HCT116 (cell line): ENCODE data around the gene CCDC201. TPM values are rescaled to one million over a fixed set of nuclear protein-coding genes. Genes with fewer than 3 reads are reported as not detected.

Experiments
- ATAC-seq: fragments of 200-7000 bp; cut with Tn5 transposase; 2 replicates; pipeline ENCODE4 v1.9.1; 2020; ENCODE audit warnings: mild to moderate bottlenecking, moderate library complexity
- BruUV-seq: library from RNA; stranded (reverse); fragments of 400-500 nt; replicated peaks from 2 replicates; lab custom pipeline; 2021; lab: Mats Ljungman, UMichigan
- CTCF ChIA-PET: fragments of 300-600 bp; sonication (Branson Sonifier 250); formaldehyde crosslinking; loops from one replicate; lab custom pipeline; 2021; ENCODE audit warnings: antibody characterized with exemption; lab: Charles Lee
- POLR2A ChIA-PET: fragments of 300-600, 350-600 bp; sonication (Branson Sonifier 250); formaldehyde crosslinking; loops from one replicate; lab custom pipeline; 2021; ENCODE audit warnings: antibody characterized with exemption; lab: Charles Lee
- RAD21 ChIA-PET, 2 experiments: fragments of 300-600 bp; sonication (Branson Sonifier 250); formaldehyde crosslinking; loops; one replicate each; lab custom pipeline; 2023; ENCODE audit warnings: low total read pairs in 2 of 2; ENCODE audit not compliant: uncharacterized antibody in 2 of 2, unreplicated experiment in 2 of 2, low non-redundant PET in 1 of 2; lab: Charles Lee
- DNase-seq: peaks from one replicate; pipeline ENCODE4 v3.0.0-alpha.2; 2010; ENCODE audit warnings: low read depth, low spot score
- H2AFZ ChIP-seq: fragments of 200-600 bp; shearing (Covaris generic), sonication (generic); 2 replicates; pipeline ENCODE4 v1.6.1; 2017; ENCODE audit warnings: low read depth, mixed run types, mixed read lengths, antibody characterized with exemption, low read length; ENCODE audit not compliant: poor library complexity, severe bottlenecking
- H3K27ac ChIP-seq: 2 replicates; pipeline ENCODE4 v1.5.1; 2012; ENCODE audit warnings: low read depth, low read length
- H3K27me3 ChIP-seq: fragments of 200-600 bp; sonication (generic); 2 replicates; pipeline ENCODE4 v1.6.1; 2016; ENCODE audit warnings: mixed run types, low read length, mixed read lengths; ENCODE audit not compliant: insufficient read depth
- H3K36me3 ChIP-seq, 2 experiments: fragments of 200-500 bp in 1 of 2; fragments of 200-600 bp in 1 of 2; sonication (Bioruptor generic) in 1 of 2; sonication (generic) in 1 of 2; 2 replicates each; pipeline versions ENCODE4 v1.5.1 to v1.6.1; 2014 to 2016; ENCODE audit warnings: low read length in 2 of 2, inconsistent platforms in 1 of 2, mixed read lengths in 1 of 2, mixed run types in 1 of 2; ENCODE audit not compliant: insufficient read depth in 2 of 2, control insufficient read depth in 1 of 2
- H3K4me1 ChIP-seq, 2 experiments: fragments of 200-600 bp in 1 of 2; sonication (generic) in 1 of 2; 2 replicates each; pipeline versions ENCODE4 v1.5.1 to v1.6.1; 2012 to 2017; ENCODE audit warnings: low read length in 2 of 2, inconsistent platforms in 1 of 2, mild to moderate bottlenecking in 1 of 2, mixed read lengths in 1 of 2, mixed run types in 1 of 2, moderate library complexity in 1 of 2; ENCODE audit not compliant: insufficient read depth in 2 of 2, control insufficient read depth in 1 of 2
- H3K4me2 ChIP-seq: fragments of 200-600 bp; sonication (generic); 2 replicates; pipeline ENCODE4 v1.6.1; 2017; ENCODE audit warnings: mixed run types, low read length, mixed read lengths
- H3K4me3 ChIP-seq, 2 experiments: fragments of 200-600 bp in 1 of 2; sonication (generic) in 1 of 2; replicated peaks in 1 of 2; 2 replicates each; pipeline ENCODE4 v1.5.1; 2011 to 2016; ENCODE audit warnings: low read length in 2 of 2, control low read depth in 1 of 2, low read depth in 1 of 2, mild to moderate bottlenecking in 1 of 2, mixed read lengths in 1 of 2, mixed run types in 1 of 2
- H3K79me2 ChIP-seq: fragments of 200-600 bp; sonication (generic); 2 replicates; pipeline ENCODE4 v1.6.1; 2017; ENCODE audit warnings: mild to moderate bottlenecking, mixed run types, low read length, moderate library complexity, mixed read lengths; ENCODE audit not compliant: insufficient read depth
- H3K9ac ChIP-seq: fragments of 200-600 bp; sonication (generic); 2 replicates; pipeline ENCODE4 v1.6.1; 2016; ENCODE audit warnings: low read length, mixed read lengths
- H3K9me2 ChIP-seq: fragments of 200-600 bp; sonication (generic), shearing (Covaris generic); 2 replicates; pipeline ENCODE4 v1.6.1; 2017; ENCODE audit warnings: mixed run types, mild to moderate bottlenecking, moderate library complexity; ENCODE audit not compliant: insufficient read depth
- H3K9me3 ChIP-seq, 2 experiments: fragments of 200-500 bp in 1 of 2; fragments of 200-600 bp in 1 of 2; sonication (Bioruptor generic) in 1 of 2; sonication (generic) in 1 of 2; 2 replicates each; pipeline ENCODE4 v1.6.1; 2014 to 2017; ENCODE audit warnings: low read length in 2 of 2, mixed read lengths in 2 of 2, inconsistent platforms in 1 of 2, low read depth in 1 of 2, mild to moderate bottlenecking in 1 of 2, mixed run types in 1 of 2, moderate library complexity in 1 of 2; ENCODE audit not compliant: control insufficient read depth in 1 of 2, insufficient read depth in 1 of 2
- H4K20me1 ChIP-seq: fragments of 200-600 bp; sonication (generic), shearing (Covaris generic); 2 replicates; pipeline ENCODE4 v1.6.1; 2017; ENCODE audit warnings: mixed run types, mild to moderate bottlenecking, moderate library complexity; ENCODE audit not compliant: insufficient read depth
- CEBPB ChIP-seq: IDR thresholded peaks from 2 replicates; pipeline ENCODE4 v1.6.1; 2012; ENCODE audit warnings: low read depth
- ELF1 ChIP-seq: IDR thresholded peaks from 2 replicates; pipeline ENCODE4 v1.6.1; 2012; ENCODE audit warnings: low read depth, borderline replicate concordance
- POLR2A ChIP-seq: IDR thresholded peaks from 2 replicates; pipeline ENCODE4 v1.7.0; 2011; ENCODE audit warnings: borderline replicate concordance; ENCODE audit not compliant: insufficient read depth, insufficient read length; ENCODE audit errors: extremely low read depth
- POLR2AphosphoS5 ChIP-seq: IDR thresholded peaks from 2 replicates; pipeline ENCODE4 v1.6.1; 2011; ENCODE audit warnings: mild to moderate bottlenecking, low read depth, low read length, moderate library complexity
- RAD21 ChIP-seq: IDR thresholded peaks from 2 replicates; pipeline ENCODE4 v1.6.1; 2012; ENCODE audit warnings: low read depth, mild to moderate bottlenecking
- SRF ChIP-seq: IDR thresholded peaks from 2 replicates; pipeline ENCODE4 v1.6.1; 2012; ENCODE audit warnings: low read depth
- intact Hi-C: fragments of 100-400 bp; cut with micrococcal nuclease; formaldehyde crosslinking; loops from 2 replicates; pipeline ENCODE4 v1.10.0; 2022
- total RNA-seq: library from RNA; stranded (reverse); gene quantifications from one replicate; pipeline ENCODE4 v1.2.1, GENCODE V29; 2021; ENCODE audit not compliant: unreplicated experiment
- TF ChIP-seq, protein P1 (sequence below): IDR thresholded peaks from 2 replicates; pipeline ENCODE4 v1.6.1; 2012
- TF ChIP-seq, protein P2 (sequence below): IDR thresholded peaks from 2 replicates; pipeline ENCODE4 v1.6.1; 2012; ENCODE audit warnings: low read depth
- TF ChIP-seq, protein P3 (sequence below): IDR thresholded peaks from 2 replicates; pipeline ENCODE4 v1.6.1; 2012

CCDC201 gene
- total RNA-seq, 1 experiment from 2014 or later = not detected

DNA sequence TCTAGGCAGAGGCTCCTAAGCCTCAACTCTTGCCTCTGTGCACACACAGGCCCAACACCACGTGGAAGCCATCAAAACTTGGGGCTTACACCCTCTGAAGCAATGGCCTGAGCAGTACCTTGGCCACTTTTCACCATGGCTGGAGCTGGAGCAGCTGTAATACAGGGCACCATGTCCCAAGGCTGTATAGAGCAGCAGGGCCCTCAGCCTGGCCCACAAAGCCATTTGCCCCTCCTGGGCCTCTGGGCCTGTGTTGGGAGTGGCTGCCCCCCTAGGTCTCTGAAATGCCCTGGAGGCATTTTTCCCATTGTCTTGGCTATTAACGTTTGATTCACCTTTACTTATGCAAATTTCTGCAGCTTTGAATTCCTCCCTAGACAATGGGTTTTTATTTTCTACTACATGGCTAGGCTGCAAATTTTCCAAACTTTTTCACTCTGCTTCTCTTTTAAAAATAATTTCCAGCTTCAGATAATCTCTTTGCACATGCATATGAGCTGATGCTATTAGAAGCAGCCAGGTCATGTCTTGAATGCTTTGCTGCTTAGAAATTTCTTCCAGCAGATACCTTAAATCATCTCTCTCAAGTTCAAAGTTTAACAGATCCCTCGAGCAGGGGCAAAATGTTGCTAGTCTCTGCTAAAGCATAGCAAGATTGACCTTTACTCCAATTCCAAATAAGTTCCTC, 5.7 kb upstream of the CCDC201 start:
- H3K27me3 ChIP-seq = no peaks in the 10 kb centered on the region
- ChIA-PET RAD21 (no interaction called here), CTCF (no interaction called here)
- no peak overlapping the region for H3K4me3 ChIP-seq
- no peaks in the 10 kb centered on the region for H3K79me2 ChIP-seq
- H3K9ac ChIP-seq = no peak overlapping the region
- H3K4me1 ChIP-seq = peaks cover 0 to 13% of the 10 kb centered on the region in 2 experiments; a peak in 2 of 4 replicates
- no peaks in the 10 kb centered on the region for H3K9me2 ChIP-seq
- H3K36me3 ChIP-seq = no peaks in the 10 kb centered on the region
- no peak for DNase-seq
- no peak for TF ChIP-seq RAD21
- no peak for TF ChIP-seq CEBPB
- no peak for TF ChIP-seq POLR2A
- TF ChIP-seq, all 23 proteins: peak for 0
- ATAC-seq = no peak
- Histone ChIP-seq H2AFZ (no peak overlapping the region), H3K27ac (no peak overlapping the region), H4K20me1 (no peaks in the 10 kb centered on the region), H3K4me2 (no peak overlapping the region), H3K9me3 (no peaks in the 10 kb centered on the region)
- intact Hi-C loops = no loop called here
- no TSS peak for BruUV-seq
- POLR2A ChIA-PET = no interaction called here

DNA sequence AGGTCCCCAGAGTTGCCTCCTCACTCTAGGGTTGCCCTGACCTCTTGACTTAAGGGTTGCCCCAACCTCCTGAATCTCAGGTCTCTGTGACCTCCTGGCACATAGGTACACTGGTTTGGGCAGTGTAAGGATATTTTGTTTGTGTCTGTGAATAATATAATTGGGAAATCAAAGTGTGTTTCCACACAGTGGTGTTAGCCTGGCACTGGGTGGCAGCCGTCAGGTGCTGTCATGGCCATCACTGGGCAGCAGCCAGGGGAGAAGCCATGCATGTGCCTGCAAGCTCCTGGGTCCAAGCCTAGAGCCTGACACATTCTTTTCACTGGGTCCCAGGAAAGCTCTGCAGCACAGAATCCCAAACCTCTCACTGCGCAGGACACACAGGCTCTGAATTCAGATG, 3.6 kb upstream of the CCDC201 start:
- Histone ChIP-seq H3K79me2 (no peaks in the 10 kb centered on the region), H4K20me1 (no peaks in the 10 kb centered on the region), H2AFZ (no peak overlapping the region), H3K4me3 (no peak overlapping the region), H3K27ac (no peak overlapping the region), H3K4me2 (no peak overlapping the region), H3K27me3 (no peaks in the 10 kb centered on the region), H3K9ac (no peak overlapping the region), H3K9me3 (no peaks in the 10 kb centered on the region), H3K36me3 (no peaks in the 10 kb centered on the region), H3K9me2 (no peaks in the 10 kb centered on the region), H3K4me1 (peaks cover 0 to 13% of the 10 kb centered on the region in 2 experiments; a peak in 2 of 4 replicates)
- intact Hi-C loops = no loop called here
- ChIA-PET RAD21 (no interaction called here), POLR2A (no interaction called here), CTCF (no interaction called here)
- no TSS peak for BruUV-seq
- DNase-seq (no peak), ATAC-seq (no peak)
- TF ChIP-seq SRF (no peak), POLR2AphosphoS5 (no peak), ELF1 (no peak)
- TF ChIP-seq, protein P1, sequence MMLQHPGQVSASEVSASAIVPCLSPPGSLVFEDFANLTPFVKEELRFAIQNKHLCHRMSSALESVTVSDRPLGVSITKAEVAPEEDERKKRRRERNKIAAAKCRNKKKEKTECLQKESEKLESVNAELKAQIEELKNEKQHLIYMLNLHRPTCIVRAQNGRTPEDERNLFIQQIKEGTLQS = no peak
- TF ChIP-seq, protein P2, sequence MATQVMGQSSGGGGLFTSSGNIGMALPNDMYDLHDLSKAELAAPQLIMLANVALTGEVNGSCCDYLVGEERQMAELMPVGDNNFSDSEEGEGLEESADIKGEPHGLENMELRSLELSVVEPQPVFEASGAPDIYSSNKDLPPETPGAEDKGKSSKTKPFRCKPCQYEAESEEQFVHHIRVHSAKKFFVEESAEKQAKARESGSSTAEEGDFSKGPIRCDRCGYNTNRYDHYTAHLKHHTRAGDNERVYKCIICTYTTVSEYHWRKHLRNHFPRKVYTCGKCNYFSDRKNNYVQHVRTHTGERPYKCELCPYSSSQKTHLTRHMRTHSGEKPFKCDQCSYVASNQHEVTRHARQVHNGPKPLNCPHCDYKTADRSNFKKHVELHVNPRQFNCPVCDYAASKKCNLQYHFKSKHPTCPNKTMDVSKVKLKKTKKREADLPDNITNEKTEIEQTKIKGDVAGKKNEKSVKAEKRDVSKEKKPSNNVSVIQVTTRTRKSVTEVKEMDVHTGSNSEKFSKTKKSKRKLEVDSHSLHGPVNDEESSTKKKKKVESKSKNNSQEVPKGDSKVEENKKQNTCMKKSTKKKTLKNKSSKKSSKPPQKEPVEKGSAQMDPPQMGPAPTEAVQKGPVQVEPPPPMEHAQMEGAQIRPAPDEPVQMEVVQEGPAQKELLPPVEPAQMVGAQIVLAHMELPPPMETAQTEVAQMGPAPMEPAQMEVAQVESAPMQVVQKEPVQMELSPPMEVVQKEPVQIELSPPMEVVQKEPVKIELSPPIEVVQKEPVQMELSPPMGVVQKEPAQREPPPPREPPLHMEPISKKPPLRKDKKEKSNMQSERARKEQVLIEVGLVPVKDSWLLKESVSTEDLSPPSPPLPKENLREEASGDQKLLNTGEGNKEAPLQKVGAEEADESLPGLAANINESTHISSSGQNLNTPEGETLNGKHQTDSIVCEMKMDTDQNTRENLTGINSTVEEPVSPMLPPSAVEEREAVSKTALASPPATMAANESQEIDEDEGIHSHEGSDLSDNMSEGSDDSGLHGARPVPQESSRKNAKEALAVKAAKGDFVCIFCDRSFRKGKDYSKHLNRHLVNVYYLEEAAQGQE = no peak
- TF ChIP-seq, protein P3, sequence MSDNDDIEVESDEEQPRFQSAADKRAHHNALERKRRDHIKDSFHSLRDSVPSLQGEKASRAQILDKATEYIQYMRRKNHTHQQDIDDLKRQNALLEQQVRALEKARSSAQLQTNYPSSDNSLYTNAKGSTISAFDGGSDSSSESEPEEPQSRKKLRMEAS = no peak
